Cardiac muscle cell (in vitro differentiated cells and primary cell): ENCODE results near the gene CUL2. TPM values are rescaled to one million over a fixed set of nuclear protein-coding genes. Genes with fewer than 3 reads are reported as not detected.

Experiments
- DNase-seq, 2 donors: peaks; one replicate each; pipeline versions ENCODE4 v3.0.0 to v3.0.0-alpha.2; 2010 to 2017; ENCODE audit warnings: low read depth in 1 of 2, low spot score in 1 of 2
- H3K27ac ChIP-seq: fragments of 200-600 bp; sonication (generic); 2 replicates; pipeline ENCODE4 v1.5.1; 2016
- H3K27me3 ChIP-seq: fragments of 200-600 bp; sonication (generic); 2 replicates; pipeline ENCODE4 v1.6.0; 2016; ENCODE audit warnings: control low read depth
- H3K36me3 ChIP-seq: fragments of 200-600 bp; sonication (generic); 2 replicates; pipeline ENCODE4 v1.5.1; 2016; ENCODE audit warnings: control low read depth
- H3K4me1 ChIP-seq: fragments of 200-600 bp; sonication (generic); 2 replicates; pipeline ENCODE4 v1.8.1; 2017; ENCODE audit warnings: low read depth, mild to moderate bottlenecking, mixed run types
- H3K4me3 ChIP-seq: fragments of 200-600 bp; sonication (generic); 2 replicates; pipeline ENCODE4 v1.5.1; 2016; ENCODE audit warnings: mild to moderate bottlenecking
- H3K9me3 ChIP-seq: fragments of 200-600 bp; sonication (generic); 2 replicates; pipeline ENCODE4 v1.5.1; 2017; ENCODE audit warnings: low read depth, mild to moderate bottlenecking, control low read depth
- polyA plus RNA-seq: library from polyadenylated mRNA; unstranded; fragments of >200 nt; fragmentation: Nextera tagmentation; extraction: Ambion mirVana; gene quantifications from 2 replicates; pipeline ENCODE4 v1.2.1, GENCODE V29; 2016
- total RNA-seq: library from RNA; depleted of rRNA; stranded (reverse); fragments of >200 nt; gene quantifications from 2 replicates; pipeline ENCODE4 v1.2.3, GENCODE V29; 2016
- TF ChIP-seq, protein P1 (sequence below): IDR thresholded peaks from 2 replicates; pipeline ENCODE4 v1.5.1; 2012; ENCODE audit warnings: low read depth, mild to moderate bottlenecking, low read length

Gene CUL2
- total and polyA plus RNA-seq, 2 experiments from 2014 or later: 19.2 to 48.7 TPM

DNA sequence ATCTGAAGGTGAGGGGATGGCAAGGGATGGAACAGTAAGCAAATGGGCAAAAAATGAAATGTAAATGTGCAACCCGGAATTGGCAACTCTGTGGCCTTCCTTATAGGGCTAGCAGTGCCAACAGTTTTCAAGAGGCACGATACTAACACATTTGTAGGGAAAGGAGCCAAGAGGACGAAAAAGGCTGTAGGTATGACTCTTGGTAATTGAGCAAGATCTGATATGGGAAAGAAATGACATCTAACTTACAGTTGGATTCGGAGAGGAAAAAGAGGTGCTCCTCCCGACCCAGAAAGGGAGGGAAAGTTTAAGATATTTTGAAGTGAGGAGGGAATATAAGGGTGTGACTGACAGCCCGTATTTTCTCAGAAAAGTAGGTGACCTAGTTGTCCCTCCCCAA, 34.4 kb upstream of the CUL2 start:
- H3K27me3 ChIP-seq: no peaks in the 10 kb centered on the region
- no peak overlapping the region for H3K4me3 ChIP-seq
- peaks cover 11% of the 10 kb centered on the region for H3K4me1 ChIP-seq
- H3K36me3 ChIP-seq: no peaks in the 10 kb centered on the region
- H3K27ac ChIP-seq: peak overlapping the region; percentile 16
- no peaks in the 10 kb centered on the region for H3K9me3 ChIP-seq
- no peak for DNase-seq
- TF ChIP-seq, protein P1, sequence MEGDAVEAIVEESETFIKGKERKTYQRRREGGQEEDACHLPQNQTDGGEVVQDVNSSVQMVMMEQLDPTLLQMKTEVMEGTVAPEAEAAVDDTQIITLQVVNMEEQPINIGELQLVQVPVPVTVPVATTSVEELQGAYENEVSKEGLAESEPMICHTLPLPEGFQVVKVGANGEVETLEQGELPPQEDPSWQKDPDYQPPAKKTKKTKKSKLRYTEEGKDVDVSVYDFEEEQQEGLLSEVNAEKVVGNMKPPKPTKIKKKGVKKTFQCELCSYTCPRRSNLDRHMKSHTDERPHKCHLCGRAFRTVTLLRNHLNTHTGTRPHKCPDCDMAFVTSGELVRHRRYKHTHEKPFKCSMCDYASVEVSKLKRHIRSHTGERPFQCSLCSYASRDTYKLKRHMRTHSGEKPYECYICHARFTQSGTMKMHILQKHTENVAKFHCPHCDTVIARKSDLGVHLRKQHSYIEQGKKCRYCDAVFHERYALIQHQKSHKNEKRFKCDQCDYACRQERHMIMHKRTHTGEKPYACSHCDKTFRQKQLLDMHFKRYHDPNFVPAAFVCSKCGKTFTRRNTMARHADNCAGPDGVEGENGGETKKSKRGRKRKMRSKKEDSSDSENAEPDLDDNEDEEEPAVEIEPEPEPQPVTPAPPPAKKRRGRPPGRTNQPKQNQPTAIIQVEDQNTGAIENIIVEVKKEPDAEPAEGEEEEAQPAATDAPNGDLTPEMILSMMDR: no peak

DNA sequence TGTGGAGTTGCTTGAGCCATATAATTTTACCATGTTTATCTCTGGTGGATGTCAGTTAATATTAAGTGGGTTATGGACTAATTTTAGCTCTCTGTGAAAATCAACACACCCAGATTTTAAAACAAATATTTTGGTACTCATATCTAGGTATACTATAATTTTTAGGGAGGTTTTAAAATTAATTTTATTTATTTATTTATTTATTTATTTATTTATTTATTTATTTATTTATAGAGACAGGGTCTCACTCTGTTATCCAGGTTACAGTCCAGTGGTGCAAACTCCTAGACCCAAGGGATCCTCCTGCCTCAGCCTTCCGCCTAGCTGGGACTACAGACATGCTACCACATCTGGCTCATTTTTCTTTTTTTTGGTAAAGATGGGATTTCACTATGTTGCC, 29.2 kb upstream of the CUL2 start:
- Histone ChIP-seq H3K36me3 (no peaks in the 10 kb centered on the region), H3K4me1 (peaks cover 8% of the 10 kb centered on the region), H3K27ac (no peak overlapping the region), H3K4me3 (no peak overlapping the region), H3K27me3 (no peaks in the 10 kb centered on the region), H3K9me3 (no peaks in the 10 kb centered on the region)
- DNase-seq: no peak
- TF ChIP-seq, protein P1: no peak

DNA sequence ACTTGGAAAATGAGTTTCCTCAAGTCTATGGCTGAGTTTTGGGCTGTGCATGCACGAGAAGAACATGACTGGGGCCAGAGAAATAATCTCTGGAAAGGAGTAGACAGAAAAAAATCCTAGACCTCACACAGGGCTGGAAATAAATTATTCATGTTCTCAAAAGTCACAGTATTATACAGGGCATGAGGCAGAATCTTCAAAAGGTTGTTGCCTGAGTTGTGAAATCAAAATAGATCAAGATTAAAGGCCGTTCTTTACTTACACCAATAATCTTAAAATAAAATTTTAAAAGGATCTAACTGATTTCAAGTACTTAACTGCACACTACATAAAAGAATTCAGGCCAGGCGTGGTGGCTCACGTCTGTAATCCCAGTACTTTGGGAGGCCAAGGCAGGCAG, 22.4 kb upstream of the CUL2 start:
- Histone ChIP-seq H3K27me3 (no peaks in the 10 kb centered on the region), H3K36me3 (no peaks in the 10 kb centered on the region), H3K9me3 (no peaks in the 10 kb centered on the region), H3K4me3 (no peak overlapping the region), H3K27ac (no peak overlapping the region), H3K4me1 (no peaks in the 10 kb centered on the region)
- DNase-seq: no peak
- TF ChIP-seq, protein P1: no peak

GRCh38 chr10:35103882-35104281, 13.7 kb upstream of the CUL2 start:
- H3K36me3 ChIP-seq: no peaks in the 10 kb centered on the region
- TF ChIP-seq, protein P1: no peak
- H3K9me3 ChIP-seq: no peaks in the 10 kb centered on the region
- H3K27ac ChIP-seq: no peak overlapping the region
- H3K4me3 ChIP-seq: no peak overlapping the region
- no peaks in the 10 kb centered on the region for H3K27me3 ChIP-seq
- DNase-seq: no peak
- H3K4me1 ChIP-seq: no peaks in the 10 kb centered on the region

GRCh38 chr10:35097510-35097909, 7.4 kb upstream of the CUL2 start:
- TF ChIP-seq, protein P1: no peak
- no peak overlapping the region for H3K27ac ChIP-seq
- H3K9me3 ChIP-seq: no peaks in the 10 kb centered on the region
- H3K36me3 ChIP-seq: no peaks in the 10 kb centered on the region
- no peak for DNase-seq
- no peaks in the 10 kb centered on the region for H3K4me1 ChIP-seq
- H3K4me3 ChIP-seq: no peak overlapping the region
- H3K27me3 ChIP-seq: peaks cover 4% of the 10 kb centered on the region

- Histone ChIP-seq H3K27me3 (peaks cover 4% of the 10 kb centered on the region), H3K27ac (no peak overlapping the region), H3K4me3 (no peak overlapping the region), H3K36me3 (no peaks in the 10 kb centered on the region), H3K9me3 (no peaks in the 10 kb centered on the region), H3K4me1 (no peaks in the 10 kb centered on the region)
- DNase-seq: no peak
- TF ChIP-seq, protein P1: no peak
Observed at GRCh38 chr10:35096312-35096711, 6.2 kb upstream of the CUL2 start.
